Measurements from ENCODE around the gene USH2A.

USH2A gene

GRCh38 chr1:215789981-215790380, 633.3 kb downstream of the USH2A start:
- TF ChIP-seq ZNF274 (IDR thresholded peaks at IDR 0.05; ENCODE audit: low read depth, low read length): no peak
- no peak overlapping the region for H3K4me3 ChIP-seq (ENCODE audit: low read length)

GRCh38 chr1:215786997-215787396, 636.3 kb downstream of the USH2A start:
- H3K4me3 ChIP-seq (ENCODE audit: low read length): no peak overlapping the region
- no peak for TF ChIP-seq ZNF274 (IDR thresholded peaks at IDR 0.05; ENCODE audit: low read depth, low read length)

- H3K4me3 ChIP-seq (ENCODE audit: low read length): no peak overlapping the region
- no peak for TF ChIP-seq ZNF274 (IDR thresholded peaks at IDR 0.05; ENCODE audit: low read depth, low read length)
Observed at GRCh38 chr1:215780641-215781040, 642.6 kb downstream of the USH2A start.

- H3K4me3 ChIP-seq (ENCODE audit: low read length): no peak overlapping the region
- TF ChIP-seq ZNF274 (IDR thresholded peaks at IDR 0.05; ENCODE audit: low read depth, low read length): no peak
Observed at GRCh38 chr1:215780139-215780538, 643.1 kb downstream of the USH2A start.

- no peak overlapping the region for H3K4me3 ChIP-seq (ENCODE audit: low read length)
- no peak for TF ChIP-seq ZNF274 (IDR thresholded peaks at IDR 0.05; ENCODE audit: low read depth, low read length)
Observed at GRCh38 chr1:215779729-215780128, 643.5 kb downstream of the USH2A start.

- TF ChIP-seq ZNF274 (IDR thresholded peaks at IDR 0.05; ENCODE audit: low read depth, low read length): no peak
Observed at GRCh38 chr1:215777370-215777925, 645.8 kb downstream of the USH2A start.

GRCh38 chr1:215776336-215776735, 646.9 kb downstream of the USH2A start:
- TF ChIP-seq ZNF274 (IDR thresholded peaks at IDR 0.05; ENCODE audit: low read depth, low read length): no peak
- no peak overlapping the region for H3K4me3 ChIP-seq (ENCODE audit: low read length)

More at GRCh38 chr1:215777370-215777925, 645.8 kb downstream of the USH2A start:
- H3K4me3 ChIP-seq (ENCODE audit: low read length): no peak overlapping the region

GRCh38 chr1:215772151-215772550, 651.1 kb downstream of the USH2A start:
- TF ChIP-seq ZNF274 (IDR thresholded peaks at IDR 0.05; ENCODE audit: low read depth, low read length): no peak
- no peak overlapping the region for H3K4me3 ChIP-seq (ENCODE audit: low read length)

GRCh38 chr1:215768303-215768702, 654.9 kb downstream of the USH2A start:
- no peak overlapping the region for H3K4me3 ChIP-seq (ENCODE audit: low read length)
- TF ChIP-seq ZNF274 (IDR thresholded peaks at IDR 0.05; ENCODE audit: low read depth, low read length): no peak

GRCh38 chr1:215767761-215768160, 655.5 kb downstream of the USH2A start:
- no peak for TF ChIP-seq ZNF274 (IDR thresholded peaks at IDR 0.05; ENCODE audit: low read depth, low read length)
- no peak overlapping the region for H3K4me3 ChIP-seq (ENCODE audit: low read length)

- TF ChIP-seq ZNF274 (IDR thresholded peaks at IDR 0.05; ENCODE audit: low read depth, low read length): no peak
- H3K4me3 ChIP-seq (ENCODE audit: low read length): no peak overlapping the region
Observed at GRCh38 chr1:215766521-215766920, 656.7 kb downstream of the USH2A start.

- no peak for TF ChIP-seq ZNF274 (IDR thresholded peaks at IDR 0.05; ENCODE audit: low read depth, low read length)
- no peak overlapping the region for H3K4me3 ChIP-seq (ENCODE audit: low read length)
Observed at GRCh38 chr1:215765833-215766232, 657.4 kb downstream of the USH2A start.

- no peak overlapping the region for H3K4me3 ChIP-seq (ENCODE audit: low read length)
- no peak for TF ChIP-seq ZNF274 (IDR thresholded peaks at IDR 0.05; ENCODE audit: low read depth, low read length)
Observed at GRCh38 chr1:215761446-215761845, 661.8 kb downstream of the USH2A start.

GRCh38 chr1:215754112-215754511, 669.1 kb downstream of the USH2A start:
- no peak for TF ChIP-seq ZNF274 (IDR thresholded peaks at IDR 0.05; ENCODE audit: low read depth, low read length)
- no peak overlapping the region for H3K4me3 ChIP-seq (ENCODE audit: low read length)

GRCh38 chr1:215749414-215749813, 673.8 kb downstream of the USH2A start:
- no peak for TF ChIP-seq ZNF274 (IDR thresholded peaks at IDR 0.05; ENCODE audit: low read depth, low read length)

GRCh38 chr1:215748431-215748830, 674.8 kb downstream of the USH2A start:
- no peak overlapping the region for H3K4me3 ChIP-seq (ENCODE audit: low read length)
- TF ChIP-seq ZNF274 (IDR thresholded peaks at IDR 0.05; ENCODE audit: low read depth, low read length): no peak

More at GRCh38 chr1:215749414-215749813, 673.8 kb downstream of the USH2A start:
- no peak overlapping the region for H3K4me3 ChIP-seq (ENCODE audit: low read length)

Data from GM08714 (cell line).